ENCODE results near the gene KANK2. TPM values are rescaled to one million over a fixed set of nuclear protein-coding genes. Genes with fewer than 3 reads are reported as not detected.

KANK2 gene
- 202 and 399 TPM in 2 replicates for total RNA-seq

GRCh38 chr19:11197291-11198174 lies at the start of gene KANK2:
Gene KANK2, minus strand, starts transcription at chr19:11197545. Its CDS starts 3,034 bp downstream, at chr19:11194511.

GRCh38 chr19:11239377-11240000 lies 42.1 kb upstream of the KANK2 start, which contains the start of gene ANGPTL8:
Gene ANGPTL8, plus strand, starts transcription at chr19:11239619. Its CDS starts 19 bp downstream, at chr19:11239638.

GRCh38 chr19:11155373-11156120 lies 41.8 kb downstream of the KANK2 start, which contains the start of gene SPC24:
Gene SPC24, minus strand, starts transcription at chr19:11155782. Its CDS starts 6 bp downstream, at chr19:11155776.

Other genes with a start within 250 kb of the KANK2 start
- 58.4 and 80.3 TPM in 2 replicates for gene SMARCA4, start 236.5 kb downstream of the KANK2 start, total RNA-seq
- 55.3 and 185 TPM in 2 replicates for gene LDLR, start 108.1 kb downstream of the KANK2 start, total RNA-seq
- gene SPC24, start 41.8 kb downstream of the KANK2 start, total RNA-seq: 14.8 and 48.1 TPM in 2 replicates
- not detected in 2 replicates for gene ANGPTL8, start 42.1 kb upstream of the KANK2 start, total RNA-seq
- gene DOCK6, start 65.0 kb upstream of the KANK2 start, total RNA-seq: 44.7 and 50.4 TPM in 2 replicates
- not detected in 2 replicates for gene TSPAN16, start 98.6 kb upstream of the KANK2 start, total RNA-seq
- gene RAB3D, start 142.1 kb upstream of the KANK2 start, total RNA-seq: 18.2 and 21.1 TPM in 2 replicates
- 221 and 282 TPM in 2 replicates for gene TMEM205, start 148.7 kb upstream of the KANK2 start, total RNA-seq
- gene CCDC159, start 149.0 kb upstream of the KANK2 start, total RNA-seq: 6.2 and 9.4 TPM in 2 replicates
- gene PLPPR2, start 157.9 kb upstream of the KANK2 start, total RNA-seq: 23.4 and 46.5 TPM in 2 replicates
- 1.2 and 4.6 TPM in 2 replicates for gene SWSAP1, start 177.1 kb upstream of the KANK2 start, total RNA-seq
- gene EPOR, start 186.8 kb upstream of the KANK2 start, total RNA-seq: 6.9 and 15.4 TPM in 2 replicates
- gene RGL3, start 221.8 kb upstream of the KANK2 start, total RNA-seq: under 0.01 and 1.2 TPM in 2 replicates
- gene ODAD3, start 237.6 kb upstream of the KANK2 start, total RNA-seq: 0.13 TPM in 1 of 2 replicates, not detected in the other
- gene PRKCSH, start 238.1 kb upstream of the KANK2 start, total RNA-seq: 263 and 309 TPM in 2 replicates

Measured in epithelial cell of alveolus of lung (primary cell).